Left renal cortex interstitium (tissue), 4 donors: ENCODE measurements around the gene KIF18A. TPM values are rescaled to one million over a fixed set of nuclear protein-coding genes. Genes with fewer than 3 reads are reported as not detected.

ENCODE experiments used
- DNase-seq, 4 donors: peaks; one replicate each; pipeline ENCODE4 v3.0.0-alpha.2; 2013; ENCODE audit warnings: low read depth in 4 of 4, low spot score in 2 of 4, missing footprints in 1 of 4
- polyA plus RNA-seq, 4 donors: library from polyadenylated mRNA; unstranded; fragments of 120-200 nt; gene quantifications; one replicate each; pipeline ENCODE4 v1.2.1, GENCODE V29; 2013; ENCODE audit not compliant: insufficient read length in 4 of 4

Gene KIF18A
- polyA plus RNA-seq, 4 donors, result 10.3 to 11.6 (median 10.5) TPM

GRCh38 chr11:27972522-27973170 is 135.3 kb downstream of the KIF18A start:
- DNase-seq, result no peak

DNA sequence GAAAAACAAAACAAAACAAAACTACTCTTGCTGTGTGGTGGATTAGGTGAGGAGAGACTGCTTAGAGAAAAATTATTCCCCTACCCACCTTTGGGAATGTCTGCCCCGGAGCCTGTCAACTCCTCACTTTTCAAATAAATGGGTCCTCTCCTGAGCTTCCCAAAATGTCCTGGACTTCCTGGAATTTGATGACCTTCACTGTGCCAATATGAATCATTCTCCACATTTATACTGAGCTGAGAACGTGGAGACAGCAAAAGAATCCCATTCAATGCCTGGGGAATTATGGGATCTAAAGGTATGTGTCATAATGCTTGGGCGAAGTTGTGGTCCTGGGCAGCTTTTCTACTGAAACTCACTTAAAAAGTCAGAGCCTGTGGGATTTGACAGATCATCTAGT is 136.8 kb downstream of the KIF18A start:
- no peak for DNase-seq

Other genes starting within 250 kb of the KIF18A start
- gene METTL15, start 232 bp upstream of the KIF18A start, polyA plus RNA-seq, result 10 to 100 TPM; 17.0 to 23.5 (median 18.4) TPM